Measurements from ENCODE around the gene NAV3.

Gene NAV3

GRCh38 chr12:77941401-77941800, 110.7 kb downstream of the NAV3 start:
- TF ChIP-seq GABPA (IDR thresholded peaks at IDR 0.05; ENCODE audit: low read depth) (no peak), POLR2AphosphoS5 (IDR thresholded peaks at IDR 0.05; ENCODE audit: low read depth) (no peak), SPI1 (IDR thresholded peaks at IDR 0.05; ENCODE audit: borderline replicate concordance, low read depth) (no peak), CTCF (IDR thresholded peaks at IDR 0.05; ENCODE audit: insufficient read depth, low read length) (no peak)
- TF ChIP-seq, protein P1, sequence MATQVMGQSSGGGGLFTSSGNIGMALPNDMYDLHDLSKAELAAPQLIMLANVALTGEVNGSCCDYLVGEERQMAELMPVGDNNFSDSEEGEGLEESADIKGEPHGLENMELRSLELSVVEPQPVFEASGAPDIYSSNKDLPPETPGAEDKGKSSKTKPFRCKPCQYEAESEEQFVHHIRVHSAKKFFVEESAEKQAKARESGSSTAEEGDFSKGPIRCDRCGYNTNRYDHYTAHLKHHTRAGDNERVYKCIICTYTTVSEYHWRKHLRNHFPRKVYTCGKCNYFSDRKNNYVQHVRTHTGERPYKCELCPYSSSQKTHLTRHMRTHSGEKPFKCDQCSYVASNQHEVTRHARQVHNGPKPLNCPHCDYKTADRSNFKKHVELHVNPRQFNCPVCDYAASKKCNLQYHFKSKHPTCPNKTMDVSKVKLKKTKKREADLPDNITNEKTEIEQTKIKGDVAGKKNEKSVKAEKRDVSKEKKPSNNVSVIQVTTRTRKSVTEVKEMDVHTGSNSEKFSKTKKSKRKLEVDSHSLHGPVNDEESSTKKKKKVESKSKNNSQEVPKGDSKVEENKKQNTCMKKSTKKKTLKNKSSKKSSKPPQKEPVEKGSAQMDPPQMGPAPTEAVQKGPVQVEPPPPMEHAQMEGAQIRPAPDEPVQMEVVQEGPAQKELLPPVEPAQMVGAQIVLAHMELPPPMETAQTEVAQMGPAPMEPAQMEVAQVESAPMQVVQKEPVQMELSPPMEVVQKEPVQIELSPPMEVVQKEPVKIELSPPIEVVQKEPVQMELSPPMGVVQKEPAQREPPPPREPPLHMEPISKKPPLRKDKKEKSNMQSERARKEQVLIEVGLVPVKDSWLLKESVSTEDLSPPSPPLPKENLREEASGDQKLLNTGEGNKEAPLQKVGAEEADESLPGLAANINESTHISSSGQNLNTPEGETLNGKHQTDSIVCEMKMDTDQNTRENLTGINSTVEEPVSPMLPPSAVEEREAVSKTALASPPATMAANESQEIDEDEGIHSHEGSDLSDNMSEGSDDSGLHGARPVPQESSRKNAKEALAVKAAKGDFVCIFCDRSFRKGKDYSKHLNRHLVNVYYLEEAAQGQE (IDR thresholded peaks at IDR 0.05; ENCODE audit: insufficient replicate concordance, low read depth): no peak
- no peak overlapping the region for H3K27ac ChIP-seq (replicated peaks)
- H3K27me3 ChIP-seq (ENCODE audit: insufficient read depth, poor library complexity, severe bottlenecking): peaks cover 3% of the 10 kb centered on the region
- DNase-seq (ENCODE audit: low read depth in 1 of 2, low spot score in 1 of 2): no peak
- H3K4me3 ChIP-seq (replicated peaks; ENCODE audit: insufficient read depth, low read length): no peak overlapping the region

DNA sequence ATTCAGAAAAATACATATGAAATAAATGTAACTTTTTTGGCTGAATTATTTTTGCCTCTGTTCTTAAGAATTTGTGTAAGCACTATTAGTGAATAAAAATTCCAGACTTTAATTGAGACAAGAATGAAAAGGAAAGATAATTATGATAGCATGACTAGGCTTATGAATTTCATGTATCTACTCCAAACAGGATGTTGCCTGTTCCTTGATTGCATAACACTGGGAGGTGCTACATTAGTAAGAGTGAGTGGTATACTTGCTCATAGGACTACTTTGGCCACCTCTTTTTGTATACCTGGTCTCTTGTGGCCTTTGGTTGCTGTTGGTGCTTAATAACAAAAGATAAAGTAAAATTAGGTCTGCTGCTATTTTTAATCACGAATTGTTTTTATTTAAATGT, 112.8 kb downstream of the NAV3 start:
- no peak overlapping the region for H3K4me3 ChIP-seq (replicated peaks; ENCODE audit: insufficient read depth, low read length)
- H3K27me3 ChIP-seq (ENCODE audit: insufficient read depth, poor library complexity, severe bottlenecking): peaks cover 3% of the 10 kb centered on the region
- TF ChIP-seq GABPA (IDR thresholded peaks at IDR 0.05; ENCODE audit: low read depth): no peak
- no peak for TF ChIP-seq CTCF (IDR thresholded peaks at IDR 0.05; ENCODE audit: insufficient read depth, low read length)
- no peak for TF ChIP-seq SPI1 (IDR thresholded peaks at IDR 0.05; ENCODE audit: borderline replicate concordance, low read depth)
- TF ChIP-seq, protein P1 (IDR thresholded peaks at IDR 0.05; ENCODE audit: insufficient replicate concordance, low read depth): no peak
- no peak for TF ChIP-seq POLR2AphosphoS5 (IDR thresholded peaks at IDR 0.05; ENCODE audit: low read depth)
- peak; percentile 7 to 18 for DNase-seq (ENCODE audit: low read depth in 1 of 2, low spot score in 1 of 2)
- H3K27ac ChIP-seq (replicated peaks): no peak overlapping the region

- no peak overlapping the region for H3K4me3 ChIP-seq (replicated peaks; ENCODE audit: insufficient read depth, low read length)
Observed at GRCh38 chr12:77946541-77947061, 115.9 kb downstream of the NAV3 start.

More at GRCh38 chr12:77946541-77947061, 115.9 kb downstream of the NAV3 start:
- Histone ChIP-seq H3K27ac (replicated peaks) (no peak overlapping the region), H3K27me3 (ENCODE audit: insufficient read depth, poor library complexity, severe bottlenecking) (no peaks in the 10 kb centered on the region)
- no peak for TF ChIP-seq GABPA (IDR thresholded peaks at IDR 0.05; ENCODE audit: low read depth)
- TF ChIP-seq, protein P1 (IDR thresholded peaks at IDR 0.05; ENCODE audit: insufficient replicate concordance, low read depth): no peak
- no peak for TF ChIP-seq POLR2AphosphoS5 (IDR thresholded peaks at IDR 0.05; ENCODE audit: low read depth)
- no peak for TF ChIP-seq CTCF (IDR thresholded peaks at IDR 0.05; ENCODE audit: insufficient read depth, low read length)
- no peak for TF ChIP-seq SPI1 (IDR thresholded peaks at IDR 0.05; ENCODE audit: borderline replicate concordance, low read depth)
- DNase-seq (ENCODE audit: low read depth in 1 of 2, low spot score in 1 of 2): no peak

Measured in HL-60 (cell line).